HepG2 (cell line): ENCODE measurements around the gene TMEM107. TPM values are rescaled to one million over a fixed set of nuclear protein-coding genes. Genes with fewer than 3 reads are reported as not detected.

Experiments used
- FOXP1 ChIP-seq, 2 experiments: fragments of 450-650 bp in 1 of 2; IDR thresholded peaks; 2 replicates each; pipeline ENCODE4 v1.6.1; 2017 to 2018; ENCODE audit warnings: antibody characterized with exemption in 1 of 2
- HNF1B ChIP-seq: sonication (generic); formaldehyde crosslinking; IDR thresholded peaks from 2 replicates; pipeline ENCODE4 v1.5.1; 2020; ENCODE audit warnings: mild to moderate bottlenecking, moderate library complexity, missing genetic modification reagents
- HOXD1 ChIP-seq: sonication (generic); formaldehyde crosslinking; IDR thresholded peaks from 2 replicates; pipeline ENCODE4 v1.5.0; 2020; ENCODE audit warnings: missing genetic modification reagents
- MAFK ChIP-seq, 2 experiments: IDR thresholded peaks in 1 of 2; conservative IDR thresholded peaks in 1 of 2; 2 replicates each; pipeline ENCODE4 v1.6.1; 2011; ENCODE audit warnings: improper control_type of control experiment in 2 of 2, low read length in 2 of 2
- NFATC3 ChIP-seq: sonication (generic); formaldehyde crosslinking; IDR thresholded peaks from 2 replicates; pipeline ENCODE4 v1.5.1; 2020; ENCODE audit warnings: mild to moderate bottlenecking, missing genetic modification reagents
- PRDM10 ChIP-seq: sonication (generic); formaldehyde crosslinking; IDR thresholded peaks from 2 replicates; pipeline ENCODE4 v1.4.0; 2020; ENCODE audit warnings: low read depth, missing genetic modification reagents
- PTBP1 ChIP-seq: fragments of 200-400 bp; formaldehyde crosslinking; IDR thresholded peaks from 2 replicates; pipeline ENCODE4 v1.6.1; 2018; ENCODE audit warnings: low read length, low read depth; ENCODE audit not compliant: poor library complexity, severe bottlenecking
- REPIN1 ChIP-seq: sonication (generic); formaldehyde crosslinking; IDR thresholded peaks from 2 replicates; pipeline ENCODE4 v1.8.0; 2022; ENCODE audit warnings: missing genetic modification reagents, low read depth, mild to moderate bottlenecking, borderline replicate concordance
- SCMH1 ChIP-seq: sonication (generic); formaldehyde crosslinking; IDR thresholded peaks from 2 replicates; pipeline ENCODE4 v1.9.0; 2021; ENCODE audit warnings: missing genetic modification reagents, mild to moderate bottlenecking, borderline replicate concordance
- SMAD1 ChIP-seq: sonication (generic); formaldehyde crosslinking; IDR thresholded peaks from 2 replicates; pipeline ENCODE4 v1.4.0; 2020; ENCODE audit warnings: missing genetic modification reagents, low read depth, mild to moderate bottlenecking, borderline replicate concordance
- SRSF1 ChIP-seq: fragments of 200-400 bp; formaldehyde crosslinking; optimal IDR thresholded peaks from 2 replicates; pipeline ENCODE3; 2017; ENCODE audit warnings: mild to moderate bottlenecking, low read depth, low read length, moderate library complexity
- TP53 ChIP-seq: sonication (generic); formaldehyde crosslinking; conservative IDR thresholded peaks from 2 replicates; pipeline ENCODE4 v1.4.0; 2020; ENCODE audit warnings: missing genetic modification reagents
- TSC22D2 ChIP-seq: sonication (generic); formaldehyde crosslinking; IDR thresholded peaks from 2 replicates; pipeline ENCODE4 v1.5.1; 2020; ENCODE audit warnings: missing genetic modification reagents, mild to moderate bottlenecking, borderline replicate concordance
- ZBTB21 ChIP-seq: sonication (generic); formaldehyde crosslinking; IDR thresholded peaks from 2 replicates; pipeline ENCODE4 v1.4.0; 2020; ENCODE audit warnings: missing genetic modification reagents
- ZBTB38 ChIP-seq: sonication (generic); formaldehyde crosslinking; IDR thresholded peaks from 2 replicates; pipeline ENCODE4 v1.5.1; 2020; ENCODE audit warnings: mild to moderate bottlenecking, missing genetic modification reagents
- ZFYVE20 ChIP-seq: sonication (generic); formaldehyde crosslinking; IDR thresholded peaks from 2 replicates; pipeline ENCODE4 v1.8.0; 2023; ENCODE audit warnings: low read depth, mild to moderate bottlenecking, moderate library complexity, missing genetic modification reagents, borderline replicate concordance
- ZNF160 ChIP-seq: sonication (generic); formaldehyde crosslinking; IDR thresholded peaks from 2 replicates; pipeline ENCODE4 v1.8.0; 2022; ENCODE audit warnings: mild to moderate bottlenecking, inconsistent platforms, missing genetic modification reagents
- ZNF30 ChIP-seq: sonication (generic); formaldehyde crosslinking; IDR thresholded peaks from 2 replicates; pipeline ENCODE4 v1.5.0; 2020; ENCODE audit warnings: mild to moderate bottlenecking, missing genetic modification reagents
- ZNF616 ChIP-seq: sonication (generic); formaldehyde crosslinking; IDR thresholded peaks from 2 replicates; pipeline ENCODE4 v1.5.0; 2020; ENCODE audit warnings: low read depth, mild to moderate bottlenecking, missing genetic modification reagents
- ZNF644 ChIP-seq: IDR thresholded peaks from 2 replicates; pipeline ENCODE4 v1.6.1; 2016; ENCODE audit warnings: low read depth
- ZNF691 ChIP-seq: sonication (generic); formaldehyde crosslinking; IDR thresholded peaks from 2 replicates; pipeline ENCODE4 v1.4.0; 2020; ENCODE audit warnings: missing genetic modification reagents, low read depth, mild to moderate bottlenecking, borderline replicate concordance
- ZNF7 ChIP-seq: IDR thresholded peaks from 2 replicates; pipeline ENCODE4 v1.6.1; 2016; ENCODE audit warnings: missing biosample characterization, missing genetic modification reagents
- polyA plus RNA-seq, 8 experiments: library from polyadenylated mRNA; depleted of rRNA in 3 of 8; stranded (reverse) in 7 of 8; unstranded in 1 of 8; fragments of >200 nt; fragmentation: Illumina TruSeq in 4 of 8; extraction: Trizol in 4 of 8; gene quantifications; 2 replicates each; pipeline versions ENCODE4 v1.2.1 to v1.2.3, GENCODE V29; 2011 to 2016; ENCODE audit warnings: low read depth in 4 of 8, missing spikeins in 1 of 8, mixed read lengths in 1 of 8; ENCODE audit not compliant: insufficient read depth in 1 of 8
- total RNA-seq, 5 experiments: library from RNA; depleted of rRNA; stranded (reverse); fragments of >200 nt; fragmentation: Illumina TruSeq; extraction: Trizol; gene quantifications; 2 replicates each; pipeline ENCODE4 v1.2.3, GENCODE V29; 2016; ENCODE audit warnings: low read depth in 1 of 5

Gene TMEM107
- total and polyA plus RNA-seq, 2 of the 13 experiments (the other 11 are each of a cell fraction or from before 2014, with no cell fraction given), result 7.2 to 15.3 TPM

GRCh38 chr17:8173056-8173870 lies 2.9 kb downstream of the TMEM107 start (continued):
- TF ChIP-seq HNF1B, result peak; percentile 83
- peak; percentile 59; the same call in 1 of the 2 replicates for TF ChIP-seq NFATC3 (CRISPR knock-in tag)
- TF ChIP-seq PTBP1, result no peak
- TF ChIP-seq ZNF644 (CRISPR knock-in tag), result no peak
- TF ChIP-seq TP53 (CRISPR knock-in tag), result peak; percentile 95; the same call in 1 of the 2 replicates
- peak; percentile 78 for TF ChIP-seq ZNF7 (CRISPR knock-in tag)
- TF ChIP-seq SMAD1, result no peak
- peak; percentile 98 for TF ChIP-seq REPIN1 (CRISPR knock-in tag)
- TF ChIP-seq SRSF1, result no peak
- no peak for TF ChIP-seq ZNF30 (CRISPR knock-in tag)
- TF ChIP-seq ZNF160, result peak; percentile 93
- TF ChIP-seq PRDM10 (CRISPR knock-in tag), result peak; percentile 82
- TF ChIP-seq ZBTB21 (CRISPR knock-in tag), result peak; percentile 80
- no peak for TF ChIP-seq ZNF691 (CRISPR knock-in tag)
- no peak for TF ChIP-seq ZBTB38 (CRISPR knock-in tag)
- TF ChIP-seq ZNF616, result no peak; the same call in 1 of the 2 replicates
- TF ChIP-seq ZFYVE20, result 0 out of 2 replicates have a peak, but pooled peaks have one; percentile 84
- peak; percentile 96 for TF ChIP-seq HOXD1 (CRISPR knock-in tag)
- TF ChIP-seq FOXP1 (IDR thresholded peaks at IDR 0.05), result peak; percentile 95
- peak; percentile 84 for TF ChIP-seq FOXP1 (CRISPR knock-in tag; IDR thresholded peaks at IDR 0.05)
- peak; percentile 88 to 94 for TF ChIP-seq MAFK (conservative IDR thresholded peaks at IDR 0.05 in 1 of 2, IDR thresholded peaks at IDR 0.05 in 1 of 2; ENCODE audit: low read length in 2 of 2)
- peak; percentile 81 for TF ChIP-seq TSC22D2
- TF ChIP-seq SCMH1 (CRISPR knock-in tag), result no peak
